HL-60/S4 treated with retinoic acid at 250 ng/mL for 4 days and 3 days (cell line): ENCODE data around the gene KLK5.
"Not testable (repeated sequence)": the region's sequence is repeated elsewhere in the genome, so short reads cannot be mapped to it uniquely, and the experiment has no call there.

Experiments used
- in situ Hi-C: fragments of 300-500 bp; cut with MboI; formaldehyde crosslinking; loops from 2 replicates; pipeline ENCODE4 v1.7.0; 2022; ENCODE audit warnings: low sequenced_read_pairs

The KLK5 gene

GRCh38 chr19:50952910-50953309 is at the start of gene KLK5:
TSS of gene KLK5 (minus strand) at chr19:50953038. CDS start at chr19:50952657, 381 bp downstream.
- in situ Hi-C loops: no loop called here

- in situ Hi-C loops: no loop called here
Observed at GRCh38 chr19:51002089-51002532, 49.3 kb upstream of the KLK5 start.

- in situ Hi-C loops: no loop called here
Observed at GRCh38 chr19:51001515-51001914, 48.7 kb upstream of the KLK5 start, which contains the start of gene KLK8. TSS of gene KLK8 (minus strand) at chr19:51001604. CDS start at chr19:51001167, 437 bp downstream.

GRCh38 chr19:51000981-51001380 is 48.1 kb upstream of the KLK5 start:
- in situ Hi-C loops: no loop called here

- in situ Hi-C loops: no loop called here
Observed at GRCh38 chr19:51000426-51000825, 47.6 kb upstream of the KLK5 start.

- in situ Hi-C loops: no loop called here
Observed at GRCh38 chr19:50998686-50999085, 45.8 kb upstream of the KLK5 start.

- in situ Hi-C loops: no loop called here
Observed at GRCh38 chr19:50998061-50998460, 45.2 kb upstream of the KLK5 start.

GRCh38 chr19:50994129-50994528 is 41.3 kb upstream of the KLK5 start:
- in situ Hi-C loops: no loop called here

GRCh38 chr19:50992666-50993035 is 39.8 kb upstream of the KLK5 start:
- in situ Hi-C loops: no loop called here

GRCh38 chr19:50984416-50984815 is 31.6 kb upstream of the KLK5 start:
- in situ Hi-C loops: not testable (repeated sequence)

GRCh38 chr19:50983625-50984292 is 30.9 kb upstream of the KLK5 start, which contains the start of gene KLK7:
TSS of gene KLK7 (minus strand) at chr19:50983917. CDS start at chr19:50982399, 1,518 bp downstream.
- in situ Hi-C loops: no loop called here

- in situ Hi-C loops: no loop called here
Observed at GRCh38 chr19:50982186-50982585, 29.3 kb upstream of the KLK5 start.

GRCh38 chr19:50981587-50982146 is 28.8 kb upstream of the KLK5 start:
- in situ Hi-C loops: no loop called here

- in situ Hi-C loops: no loop called here
Observed at GRCh38 chr19:50980208-50980607, 27.4 kb upstream of the KLK5 start.

GRCh38 chr19:50979758-50980157 is 26.9 kb upstream of the KLK5 start:
- in situ Hi-C loops: no loop called here

- in situ Hi-C loops: no loop called here
Observed at GRCh38 chr19:50978772-50979390, 26.0 kb upstream of the KLK5 start.

- in situ Hi-C loops: no loop called here
Observed at GRCh38 chr19:50977626-50978025, 24.8 kb upstream of the KLK5 start.

- in situ Hi-C loops: no loop called here
Observed at GRCh38 chr19:50975766-50976165, 22.9 kb upstream of the KLK5 start.

- in situ Hi-C loops: no loop called here
Observed at GRCh38 chr19:50974702-50975556, 22.1 kb upstream of the KLK5 start.

- in situ Hi-C loops: no loop called here
Observed at GRCh38 chr19:50972795-50973376, 20.0 kb upstream of the KLK5 start.

GRCh38 chr19:50969810-50970209 is 17.0 kb upstream of the KLK5 start:
- in situ Hi-C loops: not testable (repeated sequence)
